DND-41 (cell line): ENCODE data around the gene ASCC2.

Source experiments
- EZH2 ChIP-seq: IDR thresholded peaks from 3 replicates; pipeline ENCODE4 v1.6.1; 2012; ENCODE audit warnings: borderline replicate concordance, low read depth, mild to moderate bottlenecking, moderate library complexity, low read length, inconsistent platforms; ENCODE audit not compliant: severe bottlenecking
- TF ChIP-seq, protein P1 (sequence below): IDR thresholded peaks from 2 replicates; pipeline ENCODE4 v1.5.1; 2012; ENCODE audit warnings: borderline replicate concordance, low read length, moderate library complexity, mild to moderate bottlenecking; ENCODE audit not compliant: poor library complexity, severe bottlenecking; ENCODE audit errors: extremely low read depth

DNA sequence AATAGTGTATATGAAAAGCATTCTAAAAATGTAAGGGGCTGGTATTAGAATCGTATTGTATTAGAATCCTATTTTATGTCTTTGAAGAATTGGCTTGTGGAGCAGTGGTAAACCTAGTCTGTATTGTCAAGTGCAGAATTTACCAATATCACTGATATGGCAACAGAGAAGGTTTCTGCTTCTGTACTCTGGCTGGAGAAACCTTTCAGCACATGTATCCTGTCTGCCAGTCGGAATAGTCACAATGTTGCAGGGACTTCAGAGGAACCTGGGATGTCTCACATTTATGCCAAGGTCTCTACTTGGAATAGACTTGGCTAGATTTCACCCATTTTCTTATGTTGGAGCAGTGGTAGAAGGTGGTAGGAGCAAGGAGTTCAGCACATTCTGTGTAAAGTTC lies 49.3 kb upstream of the ASCC2 start:
- TF ChIP-seq, protein P1, sequence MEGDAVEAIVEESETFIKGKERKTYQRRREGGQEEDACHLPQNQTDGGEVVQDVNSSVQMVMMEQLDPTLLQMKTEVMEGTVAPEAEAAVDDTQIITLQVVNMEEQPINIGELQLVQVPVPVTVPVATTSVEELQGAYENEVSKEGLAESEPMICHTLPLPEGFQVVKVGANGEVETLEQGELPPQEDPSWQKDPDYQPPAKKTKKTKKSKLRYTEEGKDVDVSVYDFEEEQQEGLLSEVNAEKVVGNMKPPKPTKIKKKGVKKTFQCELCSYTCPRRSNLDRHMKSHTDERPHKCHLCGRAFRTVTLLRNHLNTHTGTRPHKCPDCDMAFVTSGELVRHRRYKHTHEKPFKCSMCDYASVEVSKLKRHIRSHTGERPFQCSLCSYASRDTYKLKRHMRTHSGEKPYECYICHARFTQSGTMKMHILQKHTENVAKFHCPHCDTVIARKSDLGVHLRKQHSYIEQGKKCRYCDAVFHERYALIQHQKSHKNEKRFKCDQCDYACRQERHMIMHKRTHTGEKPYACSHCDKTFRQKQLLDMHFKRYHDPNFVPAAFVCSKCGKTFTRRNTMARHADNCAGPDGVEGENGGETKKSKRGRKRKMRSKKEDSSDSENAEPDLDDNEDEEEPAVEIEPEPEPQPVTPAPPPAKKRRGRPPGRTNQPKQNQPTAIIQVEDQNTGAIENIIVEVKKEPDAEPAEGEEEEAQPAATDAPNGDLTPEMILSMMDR: no peak
- no peak for TF ChIP-seq EZH2
